Stimulated activated CD4-positive, alpha-beta T cell treated with anti-CD3 and anti-CD28 coated beads, Interleukin-4, amount 100 ng/mL, for 4 hours (primary cell): ENCODE data around the gene OPN1MW3.
A peak's percentile ranks its signal among the peaks of the same experiment; 100 is the strongest.
"Not testable (repeated sequence)": the region's sequence is repeated elsewhere in the genome, so short reads cannot be mapped to it uniquely, and the experiment has no call there.

Source experiments
- DNase-seq, 2 experiments: peaks; one replicate each; pipeline ENCODE4 v3.0.0-alpha.2; 2020

The OPN1MW3 gene

GRCh38 chrX:154298312-154298711 lies 40.9 kb downstream of the OPN1MW3 start:
- no peak for DNase-seq

- no peak for DNase-seq
These were observed 43.4 kb downstream of the OPN1MW3 start for GRCh38 chrX:154300816-154301215.

GRCh38 chrX:154302998-154303397 lies 45.6 kb downstream of the OPN1MW3 start:
- not testable (repeated sequence) for DNase-seq

GRCh38 chrX:154303476-154303875 lies 46.1 kb downstream of the OPN1MW3 start:
- DNase-seq, result no peak

- no peak for DNase-seq
These were observed 47.5 kb downstream of the OPN1MW3 start for GRCh38 chrX:154304846-154305245.

GRCh38 chrX:154305541-154306205 lies 48.3 kb downstream of the OPN1MW3 start:
- no peak for DNase-seq

- DNase-seq, result no peak
These were observed 49.8 kb downstream of the OPN1MW3 start for GRCh38 chrX:154307202-154307601.

- peak; percentile 67 to 68 for DNase-seq
These were observed 50.9 kb downstream of the OPN1MW3 start for GRCh38 chrX:154308108-154308946.

- DNase-seq, result no peak
These were observed 51.8 kb downstream of the OPN1MW3 start for GRCh38 chrX:154309041-154309775.

GRCh38 chrX:154310616-154311536 lies 53.5 kb downstream of the OPN1MW3 start:
- no peak for DNase-seq

GRCh38 chrX:154312116-154312515 lies 54.7 kb downstream of the OPN1MW3 start:
- DNase-seq, result no peak

- DNase-seq, result no peak
These were observed 55.8 kb downstream of the OPN1MW3 start for GRCh38 chrX:154313147-154313546.

GRCh38 chrX:154315416-154315815 lies 58.0 kb downstream of the OPN1MW3 start:
- no peak for DNase-seq

GRCh38 chrX:154317391-154317995 lies 60.1 kb downstream of the OPN1MW3 start:
- DNase-seq, result no peak

GRCh38 chrX:154320406-154320805 lies 63.0 kb downstream of the OPN1MW3 start:
- DNase-seq, result no peak
